GM21717 (cell line): ENCODE results near the gene CCDC144A.
"Not testable (repeated sequence)": the region's sequence is repeated elsewhere in the genome, so short reads cannot be mapped to it uniquely, and the experiment has no call there.

Experiments
- ATAC-seq: cut with Tn5 transposase; IDR thresholded peaks from one replicate; pipeline ENCODE4 v1.9.1; 2021; ENCODE audit warnings: mild to moderate bottlenecking, moderate library complexity; ENCODE audit not compliant: unreplicated experiment

Gene CCDC144A

DNA sequence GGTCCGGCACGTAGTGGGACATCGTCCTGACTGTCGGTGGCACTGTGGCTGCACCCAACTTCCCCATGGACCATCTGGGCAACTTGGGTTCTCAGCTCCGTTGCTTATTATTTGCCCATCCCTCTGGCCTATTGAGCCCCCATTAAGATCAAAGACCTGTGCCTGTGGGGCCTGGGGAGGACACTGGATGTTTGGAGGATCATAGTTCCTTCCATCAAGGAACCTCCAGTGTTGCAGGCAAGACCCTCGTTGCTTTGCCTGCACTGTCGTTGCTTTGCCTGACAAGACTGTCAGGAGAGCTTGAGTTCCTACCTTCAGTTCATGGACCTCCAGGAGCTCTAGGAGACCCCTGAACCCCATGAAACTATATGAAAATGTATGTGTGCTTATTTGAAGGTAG is 127.2 kb downstream of the CCDC144A start:
- ATAC-seq = no peak

DNA sequence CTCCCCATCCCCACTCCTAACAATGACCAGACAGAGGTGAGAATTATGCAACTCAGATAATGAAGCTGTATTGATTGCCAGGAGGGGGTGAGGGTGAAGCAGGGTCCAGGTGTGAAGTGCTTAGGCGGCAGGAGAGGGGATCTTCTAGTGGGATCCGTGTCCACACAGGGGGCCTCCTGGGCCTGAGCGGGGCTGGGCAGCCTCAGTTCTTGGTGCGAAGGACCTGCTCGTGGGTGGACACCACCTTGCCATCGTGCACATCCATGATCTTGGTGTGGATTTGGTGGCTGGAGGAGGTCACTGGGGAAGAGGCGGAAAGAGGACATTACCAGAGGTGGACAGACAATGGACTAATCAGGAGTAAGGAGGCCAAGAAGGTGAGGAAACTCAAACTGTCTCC is 127.9 kb downstream of the CCDC144A start:
- ATAC-seq = not testable (repeated sequence)

DNA sequence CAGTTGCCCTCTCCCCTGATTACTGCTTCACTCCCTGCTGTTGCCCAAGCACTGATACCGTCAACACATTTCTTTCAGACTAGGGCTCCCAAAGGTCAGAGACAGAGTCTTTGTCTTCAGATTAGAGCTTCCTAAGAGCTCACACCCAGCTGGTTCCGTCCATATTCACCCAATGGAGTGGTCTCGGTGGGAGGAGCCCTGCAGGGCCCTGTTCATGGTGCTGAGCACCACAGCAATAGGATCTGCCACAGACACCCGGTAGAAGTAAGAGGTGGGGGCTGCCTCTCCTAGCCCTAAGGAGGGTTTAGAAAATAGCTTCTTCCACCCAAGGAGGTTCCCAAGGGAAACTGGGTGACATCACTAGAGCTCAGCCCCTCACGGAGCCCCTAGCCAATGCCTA is 128.3 kb downstream of the CCDC144A start:
- ATAC-seq = no peak

DNA sequence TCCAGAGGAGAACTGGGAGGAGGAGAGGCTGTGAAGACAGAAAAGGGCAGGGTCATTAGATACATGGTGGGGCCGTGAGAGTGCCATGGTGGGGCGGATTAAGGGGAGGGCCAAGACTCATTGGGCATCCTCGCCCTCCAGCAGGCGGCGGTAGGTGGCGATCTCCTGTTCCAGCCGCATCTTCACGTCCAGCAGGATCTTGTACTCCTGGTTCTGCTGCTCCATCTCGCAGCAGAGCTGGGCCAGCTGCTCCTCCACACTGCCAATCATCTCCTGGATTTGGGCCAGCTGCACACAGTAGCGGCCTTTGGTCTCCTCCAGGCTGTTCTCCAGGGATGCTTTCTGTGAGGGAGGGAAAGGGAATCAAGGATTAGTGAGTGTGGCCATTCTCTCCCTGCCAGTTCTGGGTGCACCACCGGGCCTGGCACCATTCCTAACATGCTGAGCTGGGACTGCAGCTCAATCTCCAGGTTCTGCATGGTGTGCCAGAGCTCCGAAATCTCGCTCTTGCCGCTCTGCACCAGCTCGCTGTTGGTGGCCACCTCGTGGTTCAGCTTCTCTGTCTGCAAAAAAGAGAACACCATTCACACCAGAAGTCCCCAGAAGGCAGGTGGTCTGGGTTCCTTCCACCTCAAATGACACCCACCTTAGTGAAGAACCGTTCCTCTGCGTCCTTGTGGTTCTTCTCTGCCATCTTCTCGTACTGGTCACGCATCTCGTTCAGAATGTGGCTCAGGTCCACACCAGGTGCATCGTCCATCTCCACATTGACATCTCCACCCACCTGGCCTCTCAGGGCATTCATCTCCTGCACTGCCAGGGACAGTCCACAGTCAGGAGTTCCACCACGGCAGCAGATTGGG is 129.0 kb downstream of the CCDC144A start:
- ATAC-seq = no peak

DNA sequence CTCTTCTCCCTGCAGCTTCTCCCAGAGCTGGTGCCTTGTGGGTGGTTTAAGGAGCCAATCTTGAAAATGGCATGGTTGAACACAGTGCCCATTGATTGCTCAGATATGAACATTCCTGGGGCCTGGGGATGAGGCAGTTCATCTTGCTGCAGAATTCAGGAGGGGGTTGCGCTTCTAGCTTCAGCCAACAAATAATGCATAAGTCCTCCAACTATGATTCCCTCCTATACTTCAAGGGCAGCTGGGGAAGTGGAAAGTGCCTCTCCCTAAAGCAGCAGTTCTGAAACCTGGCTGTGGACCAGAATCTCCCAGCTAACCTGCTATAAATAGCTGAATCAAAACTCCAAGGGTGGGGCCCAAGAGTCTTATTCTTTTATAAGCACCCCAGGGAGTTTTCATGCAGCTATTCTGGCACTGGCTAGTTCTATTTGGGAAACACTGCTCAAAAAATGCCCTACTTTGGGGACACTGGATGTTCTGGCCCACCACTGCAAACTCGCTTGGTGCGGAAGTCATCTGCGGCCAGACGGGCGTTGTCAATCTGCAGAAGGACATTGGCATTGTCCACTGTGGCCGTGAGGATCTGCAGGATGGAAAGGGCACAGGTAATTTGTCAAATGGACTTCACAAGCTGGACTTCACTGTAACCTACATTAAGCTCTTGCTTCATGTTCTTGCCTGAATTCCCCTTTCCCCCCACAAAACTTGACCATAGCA is 130.3 kb downstream of the CCDC144A start:
- no peak for ATAC-seq

DNA sequence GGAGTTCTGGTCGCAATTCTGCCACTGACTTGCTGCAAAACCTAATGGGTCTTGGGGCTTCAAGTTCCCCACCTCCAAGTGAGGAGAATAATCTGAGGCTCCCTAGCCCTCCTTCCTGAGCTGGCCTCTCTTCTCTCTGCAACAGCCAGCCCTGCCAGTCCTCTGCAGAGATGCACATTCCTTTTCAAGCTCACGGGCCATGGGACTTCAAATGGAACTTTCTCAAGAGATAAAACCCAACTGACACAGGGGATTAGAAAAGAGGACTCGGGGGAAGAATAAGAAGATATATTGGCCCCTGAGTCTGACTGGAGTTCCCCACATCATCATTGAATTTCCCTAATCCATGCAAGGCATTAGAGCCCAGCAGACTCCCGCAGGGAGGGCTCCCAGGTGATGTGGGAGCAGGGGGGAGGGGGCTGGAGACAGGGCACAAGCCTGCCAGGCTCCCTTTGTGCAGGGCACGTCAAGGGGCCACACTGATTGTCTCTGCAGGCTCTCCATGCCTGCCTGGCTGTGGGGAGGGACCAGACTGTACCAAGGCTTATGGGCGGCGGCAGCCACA is 131.0 kb downstream of the CCDC144A start:
- ATAC-seq = no peak

DNA sequence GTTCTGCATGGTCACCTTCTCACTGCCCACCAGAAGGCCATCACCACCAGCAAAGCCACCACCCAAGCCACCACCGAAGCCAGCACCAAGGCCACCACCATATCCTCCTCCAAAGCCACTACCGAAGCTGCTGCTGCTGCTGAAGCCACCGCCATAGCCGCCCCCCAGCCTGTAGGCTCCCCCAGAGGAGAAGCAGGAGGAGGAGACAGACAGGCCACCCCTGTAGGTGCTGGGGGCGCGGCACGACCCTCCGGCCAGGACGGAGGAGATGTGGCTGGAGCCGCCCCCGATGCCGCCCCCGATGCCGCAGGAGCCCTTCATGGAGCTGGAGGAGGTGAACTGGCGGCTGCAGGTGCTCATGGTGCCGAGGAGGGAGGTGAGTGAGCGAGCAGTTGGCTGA is 132.1 kb downstream of the CCDC144A start:
- ATAC-seq = not testable (repeated sequence)

DNA sequence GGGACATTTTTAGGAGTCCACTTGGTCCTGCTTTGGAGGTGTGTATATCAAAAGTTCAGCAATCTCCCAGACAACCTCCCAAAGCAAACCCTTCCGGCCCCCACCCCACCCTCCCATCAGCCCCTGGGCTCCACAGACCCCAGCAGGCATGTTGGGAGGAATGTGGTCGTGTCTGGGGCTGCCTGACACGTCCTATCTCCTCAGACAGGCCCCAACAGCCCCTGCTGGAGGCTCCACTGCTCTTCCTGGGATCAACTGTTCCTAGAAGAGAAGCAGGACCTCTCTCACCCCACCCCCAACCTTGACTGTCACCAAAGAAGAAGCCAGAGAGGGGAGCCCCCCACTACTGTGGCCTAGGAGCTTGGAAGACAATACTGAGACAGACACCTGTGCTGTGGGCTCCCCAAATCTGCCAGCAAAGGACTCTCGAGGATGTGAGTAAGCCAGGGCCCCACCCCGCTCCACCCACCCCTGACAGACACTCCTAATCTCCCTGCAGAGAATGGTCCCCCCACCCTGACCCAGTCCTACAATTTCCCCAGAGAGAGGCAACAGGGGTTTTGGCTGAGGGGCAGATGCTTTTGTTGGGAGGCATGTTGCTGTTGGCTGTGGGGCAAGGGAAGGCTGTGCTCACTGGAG is 133.8 kb downstream of the CCDC144A start:
- not testable (repeated sequence) for ATAC-seq
